Activated CD8-positive, alpha-beta T cell treated with anti-CD3 and anti-CD28 coated beads, Interleukin-2, amount 10 ng/mL, durations not matched to agents 7 days and 5 days (primary cell): ENCODE measurements around the gene LRBA. TPM values are rescaled to one million over a fixed set of nuclear protein-coding genes. Genes with fewer than 3 reads are reported as not detected.

Experiments
- ATAC-seq: fragments of 150-1000 bp; cut with Tn5 transposase; one replicate; pipeline ENCODE4 v1.10.0; 2021; ENCODE audit warnings: moderate library complexity
- CTCF ChIA-PET: fragments of 350-600 bp; sonication (Branson Sonifier 250); formaldehyde crosslinking; loops from one replicate; lab custom pipeline; 2021; ENCODE audit warnings: antibody characterized with exemption; lab: Charles Lee
- POLR2A ChIA-PET: fragments of 350-600 bp; sonication (Branson Sonifier 250); formaldehyde crosslinking; loops from one replicate; lab custom pipeline; 2021; ENCODE audit warnings: antibody characterized with exemption; lab: Charles Lee
- DNase-seq: peaks from one replicate; pipeline ENCODE4 v3.0.0-alpha.2; 2020
- H3K27ac Mint-ChIP-seq: one replicate; pipeline ENCODE4 v1.8.0; 2021; ENCODE audit warnings: mild to moderate bottlenecking, mixed read lengths
- H3K27me3 Mint-ChIP-seq: one replicate; pipeline ENCODE4 v1.8.0; 2021; ENCODE audit warnings: low read depth, mixed read lengths
- H3K36me3 Mint-ChIP-seq: one replicate; pipeline ENCODE4 v1.8.0; 2021; ENCODE audit warnings: low read depth, mixed read lengths
- H3K4me1 Mint-ChIP-seq: one replicate; pipeline ENCODE4 v1.8.0; 2021; ENCODE audit warnings: low read depth, mixed read lengths
- H3K4me3 Mint-ChIP-seq: one replicate; pipeline ENCODE4 v1.8.0; 2021; ENCODE audit warnings: mild to moderate bottlenecking, mixed read lengths
- H3K9me3 Mint-ChIP-seq: one replicate; pipeline ENCODE4 v1.8.0; 2022; ENCODE audit warnings: mixed read lengths; ENCODE audit not compliant: insufficient read depth
- total RNA-seq, 2 experiments: library from RNA; stranded (reverse); gene quantifications; one replicate each; pipeline ENCODE4 v1.2.3, GENCODE V29; 2021

Gene LRBA
- total RNA-seq, 2 experiments from 2014 or later, result 43.3 to 44.5 TPM

- Mint-ChIP-seq H3K36me3 (peaks cover 10% of the 10 kb centered on the region), H3K27me3 (no peaks in the 10 kb centered on the region), H3K27ac (no peak overlapping the region), H3K4me3 (no peak overlapping the region), H3K4me1 (peaks cover 4% of the 10 kb centered on the region), H3K9me3 (peaks cover 6% of the 10 kb centered on the region)
- ChIA-PET CTCF (no interaction called here), POLR2A (no interaction called here)
- ATAC-seq (no peak), DNase-seq (no peak)
Measured at GRCh38 chr4:150479657-150480056, 535.4 kb downstream of the LRBA start.

- DNase-seq (no peak), ATAC-seq (no peak)
- H3K27me3 Mint-ChIP-seq, result no peaks in the 10 kb centered on the region
- peaks cover 4% of the 10 kb centered on the region for H3K4me1 Mint-ChIP-seq
- no peak overlapping the region for H3K27ac Mint-ChIP-seq
- H3K4me3 Mint-ChIP-seq, result no peak overlapping the region
- peaks cover 6% of the 10 kb centered on the region for H3K9me3 Mint-ChIP-seq
- ChIA-PET CTCF (no interaction called here), POLR2A (no interaction called here)
- peaks cover 11% of the 10 kb centered on the region for H3K36me3 Mint-ChIP-seq
Measured at GRCh38 chr4:150477869-150478268, 537.2 kb downstream of the LRBA start.

- CTCF ChIA-PET, result no interaction called here
- Mint-ChIP-seq H3K9me3 (peaks cover 6% of the 10 kb centered on the region), H3K4me1 (peaks cover 4% of the 10 kb centered on the region), H3K4me3 (no peak overlapping the region), H3K36me3 (peaks cover 11% of the 10 kb centered on the region), H3K27ac (no peak overlapping the region), H3K27me3 (no peaks in the 10 kb centered on the region)
- ATAC-seq (no peak), DNase-seq (no peak)
- POLR2A ChIA-PET, result no interaction called here
Measured at GRCh38 chr4:150476776-150477175, 538.3 kb downstream of the LRBA start.

- peaks cover 9% of the 10 kb centered on the region for H3K36me3 Mint-ChIP-seq
- DNase-seq, result no peak
- H3K27me3 Mint-ChIP-seq, result no peaks in the 10 kb centered on the region
- no peak overlapping the region for H3K27ac Mint-ChIP-seq
- ChIA-PET CTCF (no interaction called here), POLR2A (no interaction called here)
- ATAC-seq, result no peak
- no peak overlapping the region for H3K4me3 Mint-ChIP-seq
- peaks cover 4% of the 10 kb centered on the region for H3K4me1 Mint-ChIP-seq
- peaks cover 6% of the 10 kb centered on the region for H3K9me3 Mint-ChIP-seq
Measured at GRCh38 chr4:150475763-150476162, 539.3 kb downstream of the LRBA start.

GRCh38 chr4:150464523-150464922, 550.6 kb downstream of the LRBA start:
- H3K27ac Mint-ChIP-seq, result no peak overlapping the region
- peaks cover 9% of the 10 kb centered on the region for H3K36me3 Mint-ChIP-seq
- DNase-seq, result no peak
- H3K9me3 Mint-ChIP-seq, result no peaks in the 10 kb centered on the region
- no peaks in the 10 kb centered on the region for H3K4me1 Mint-ChIP-seq
- no peaks in the 10 kb centered on the region for H3K27me3 Mint-ChIP-seq
- CTCF ChIA-PET, result interaction anchor here (1.5 kb wide), 1 partner anchor 36 kb away, joined by 3 read pairs; no protein-coding TSS in a partner anchor
- POLR2A ChIA-PET, result no interaction called here
- H3K4me3 Mint-ChIP-seq, result no peak overlapping the region
- no peak for ATAC-seq

DNA sequence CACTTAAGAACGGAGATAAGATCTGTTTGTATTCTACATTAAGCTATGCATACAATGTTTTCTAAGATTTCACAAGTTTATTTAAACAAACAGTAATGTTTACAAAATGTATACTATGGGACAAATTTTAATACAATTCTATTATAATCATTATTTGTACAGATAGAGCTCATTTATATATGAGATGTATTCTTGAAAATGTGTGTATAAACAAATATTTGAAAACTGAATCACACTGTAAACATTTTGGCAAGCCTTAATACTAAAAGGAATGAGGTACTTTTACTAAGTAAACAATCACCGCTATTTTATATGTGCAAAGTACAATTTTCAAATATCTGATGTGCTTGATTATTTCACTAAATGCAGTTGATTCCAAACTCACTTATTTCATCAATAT, 552.3 kb downstream of the LRBA start:
- no peak overlapping the region for H3K4me3 Mint-ChIP-seq
- H3K27me3 Mint-ChIP-seq, result no peaks in the 10 kb centered on the region
- H3K36me3 Mint-ChIP-seq, result peaks cover 8% of the 10 kb centered on the region
- DNase-seq (no peak), ATAC-seq (no peak)
- ChIA-PET POLR2A (no interaction called here), CTCF (no interaction called here)
- H3K27ac Mint-ChIP-seq, result no peak overlapping the region
- H3K4me1 Mint-ChIP-seq, result no peaks in the 10 kb centered on the region
- no peaks in the 10 kb centered on the region for H3K9me3 Mint-ChIP-seq

- H3K4me3 Mint-ChIP-seq, result no peak overlapping the region
- peaks cover 8% of the 10 kb centered on the region for H3K36me3 Mint-ChIP-seq
- CTCF ChIA-PET, result no interaction called here
- H3K4me1 Mint-ChIP-seq, result no peaks in the 10 kb centered on the region
- no peaks in the 10 kb centered on the region for H3K9me3 Mint-ChIP-seq
- H3K27me3 Mint-ChIP-seq, result no peaks in the 10 kb centered on the region
- POLR2A ChIA-PET, result no interaction called here
- DNase-seq, result no peak
- ATAC-seq, result no peak
- no peak overlapping the region for H3K27ac Mint-ChIP-seq
Measured at GRCh38 chr4:150461957-150462356, 553.1 kb downstream of the LRBA start.

DNA sequence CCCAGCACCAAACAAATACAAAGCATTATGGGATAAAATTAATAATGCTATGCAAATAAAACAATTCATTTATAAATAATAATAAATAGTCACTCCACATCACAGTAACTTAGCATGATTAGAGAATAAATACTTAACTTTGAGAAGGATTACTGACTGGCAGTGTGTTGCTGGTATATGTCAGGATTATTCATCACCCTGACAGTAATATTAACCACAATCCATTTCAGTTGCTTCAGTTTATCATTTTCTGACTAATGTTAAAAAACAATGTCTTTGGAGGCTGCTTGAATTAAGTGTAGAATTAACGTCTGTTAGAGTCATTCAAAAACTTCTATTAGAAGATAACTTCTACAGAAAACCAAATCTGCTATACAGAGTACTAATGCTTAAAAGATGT, 557.3 kb downstream of the LRBA start:
- Mint-ChIP-seq H3K36me3 (peaks cover 10% of the 10 kb centered on the region), H3K4me1 (no peaks in the 10 kb centered on the region), H3K27ac (no peak overlapping the region), H3K9me3 (peaks cover 5% of the 10 kb centered on the region), H3K4me3 (no peak overlapping the region), H3K27me3 (no peaks in the 10 kb centered on the region)
- ChIA-PET POLR2A (no interaction called here), CTCF (no interaction called here)
- DNase-seq (no peak), ATAC-seq (no peak)

DNA sequence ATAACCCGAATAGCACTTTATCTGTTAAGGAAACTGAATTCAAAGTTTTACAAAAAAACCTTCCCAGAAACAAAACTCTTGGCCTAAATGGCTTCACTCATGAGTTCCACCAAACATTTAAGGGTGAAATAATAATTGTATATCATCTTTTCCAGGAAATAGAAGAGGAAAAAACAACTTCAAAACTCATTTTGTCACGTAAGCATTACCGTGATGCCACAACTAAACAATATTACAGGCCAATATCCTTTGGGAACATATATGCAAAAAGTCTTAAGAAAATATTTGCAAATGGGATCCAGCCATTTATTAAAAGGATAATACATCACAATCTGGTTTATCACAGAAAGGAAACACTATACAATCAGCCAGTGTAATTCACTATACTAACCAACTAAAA, 563.2 kb downstream of the LRBA start:
- no peaks in the 10 kb centered on the region for H3K27me3 Mint-ChIP-seq
- H3K36me3 Mint-ChIP-seq, result peaks cover 12% of the 10 kb centered on the region
- H3K4me1 Mint-ChIP-seq, result no peaks in the 10 kb centered on the region
- peaks cover 5% of the 10 kb centered on the region for H3K9me3 Mint-ChIP-seq
- DNase-seq (no peak), ATAC-seq (no peak)
- no peak overlapping the region for H3K4me3 Mint-ChIP-seq
- no peak overlapping the region for H3K27ac Mint-ChIP-seq
- POLR2A ChIA-PET, result no interaction called here
- CTCF ChIA-PET, result no interaction called here

- POLR2A ChIA-PET, result no interaction called here
- Mint-ChIP-seq H3K9me3 (no peaks in the 10 kb centered on the region), H3K27me3 (no peaks in the 10 kb centered on the region), H3K4me1 (no peaks in the 10 kb centered on the region), H3K36me3 (peaks cover 2% of the 10 kb centered on the region), H3K4me3 (no peak overlapping the region), H3K27ac (no peak overlapping the region)
- ATAC-seq (no peak), DNase-seq (no peak)
- CTCF ChIA-PET, result no interaction called here
Measured at GRCh38 chr4:150447356-150447755, 567.7 kb downstream of the LRBA start.

DNA sequence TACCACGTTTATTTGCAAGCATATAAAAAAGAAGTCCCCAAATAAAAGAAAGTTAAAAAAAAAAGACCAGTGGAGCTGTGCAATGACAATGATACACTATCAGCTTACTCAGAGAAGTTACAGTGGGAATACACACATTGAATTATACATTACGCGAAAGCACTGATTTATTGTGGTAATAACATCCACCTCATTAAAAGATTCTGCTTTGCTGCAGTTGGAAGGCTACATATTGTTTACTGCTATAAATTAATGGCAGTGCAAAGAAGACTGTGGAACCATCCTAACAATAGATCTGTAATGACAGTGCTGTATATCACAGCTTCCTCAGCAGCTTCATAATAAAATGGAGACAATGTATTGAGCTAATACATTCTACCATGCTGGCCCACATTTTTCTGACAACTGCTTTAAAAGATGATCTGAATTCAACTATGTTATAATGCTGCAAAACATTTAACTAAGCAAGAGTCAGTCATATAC, 575.6 kb downstream of the LRBA start:
- Mint-ChIP-seq H3K9me3 (no peaks in the 10 kb centered on the region), H3K27me3 (no peaks in the 10 kb centered on the region), H3K4me3 (no peak overlapping the region), H3K36me3 (peaks cover 14% of the 10 kb centered on the region), H3K4me1 (no peaks in the 10 kb centered on the region), H3K27ac (no peak overlapping the region)
- POLR2A ChIA-PET, result interaction anchor here (0.6 kb wide), 1 partner anchor 139 kb away, joined by 4 read pairs; no protein-coding TSS in a partner anchor
- DNase-seq, result no peak
- ATAC-seq, result no peak
- CTCF ChIA-PET, result no interaction called here

DNA sequence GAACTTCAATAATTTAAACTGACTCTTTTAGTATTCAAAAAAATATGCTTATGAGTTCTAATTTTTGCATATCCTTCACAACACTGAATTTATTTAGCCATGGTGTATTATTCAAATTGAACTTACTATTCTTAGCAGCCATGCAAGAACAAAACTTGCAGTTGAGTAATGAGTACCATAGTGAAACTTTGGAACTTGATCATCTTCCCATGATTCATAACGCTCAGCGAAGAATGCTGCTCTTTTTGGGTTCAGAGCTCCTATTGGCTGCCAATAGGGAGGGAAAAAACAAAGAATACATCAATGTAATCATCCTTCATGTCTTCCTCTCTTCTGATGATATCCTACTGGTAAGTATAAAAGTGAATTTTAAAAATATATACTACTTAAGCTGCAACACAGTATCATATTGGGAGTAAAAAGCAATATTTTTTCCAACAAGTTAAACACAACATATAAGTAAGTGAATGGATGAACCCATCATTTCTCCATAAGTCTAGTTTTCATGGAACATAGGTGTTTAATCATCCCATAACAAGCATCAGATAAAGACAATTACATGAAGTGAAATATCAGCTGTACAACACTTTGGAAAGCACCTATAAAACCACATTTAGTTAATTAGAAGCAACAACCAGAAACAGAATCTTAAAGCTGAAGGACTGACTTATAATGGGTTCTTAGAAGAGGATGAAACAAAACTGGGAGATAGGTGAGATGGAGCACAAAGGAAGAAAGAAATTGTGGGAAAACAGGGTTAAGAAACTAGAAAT, 578.3 kb downstream of the LRBA start:
- no peaks in the 10 kb centered on the region for H3K27me3 Mint-ChIP-seq
- no peaks in the 10 kb centered on the region for H3K4me1 Mint-ChIP-seq
- no peak for ATAC-seq
- CTCF ChIA-PET, result no interaction called here
- POLR2A ChIA-PET, result no interaction called here
- H3K4me3 Mint-ChIP-seq, result no peak overlapping the region
- DNase-seq, result no peak
- H3K27ac Mint-ChIP-seq, result no peak overlapping the region
- no peaks in the 10 kb centered on the region for H3K9me3 Mint-ChIP-seq
- H3K36me3 Mint-ChIP-seq, result peaks cover 16% of the 10 kb centered on the region
